Neural crest cell (in vitro differentiated cells): Measurements from ENCODE around the gene RALY. TPM values are rescaled to one million over a fixed set of nuclear protein-coding genes. Genes with fewer than 3 reads are reported as not detected.

Experiments used
- DNase-seq: peaks from one replicate; pipeline ENCODE4 v3.0.0; 2021; ENCODE audit warnings: low read depth, mixed read lengths, low spot score
- H3K27ac Mint-ChIP-seq: one replicate; pipeline ENCODE4 v1.8.0; 2021; ENCODE audit warnings: mild to moderate bottlenecking, mixed read lengths; ENCODE audit not compliant: unreplicated experiment
- H3K27me3 Mint-ChIP-seq: 2 replicates; pipeline ENCODE4 v1.8.0; 2021; ENCODE audit warnings: low read depth, mild to moderate bottlenecking, mixed read lengths
- H3K36me3 Mint-ChIP-seq: 2 replicates; pipeline ENCODE4 v1.8.0; 2021; ENCODE audit warnings: low read depth, mild to moderate bottlenecking, mixed read lengths
- H3K4me1 Mint-ChIP-seq: 2 replicates; pipeline ENCODE4 v1.8.0; 2021; ENCODE audit warnings: mixed read lengths
- H3K4me3 Mint-ChIP-seq: one replicate; pipeline ENCODE4 v1.8.0; 2021; ENCODE audit warnings: mild to moderate bottlenecking, mixed read lengths
- H3K9me3 Mint-ChIP-seq: 2 replicates; pipeline ENCODE4 v1.8.0; 2021; ENCODE audit warnings: mixed read lengths
- CTCF ChIP-seq: fragments of 200-600 bp; sonication (generic); conservative IDR thresholded peaks from 2 replicates; pipeline ENCODE4 v1.5.0; 2021; ENCODE audit warnings: antibody characterized with exemption, mild to moderate bottlenecking
- total RNA-seq: library from RNA; stranded (reverse); gene quantifications from 2 replicates; pipeline ENCODE4 v1.2.1, GENCODE V29; 2021

The RALY gene
- total RNA-seq, 1 donor from 2014 or later: 313 TPM

GRCh38 chr20:33986560-33987216, 7.0 kb upstream of the RALY start:
- Mint-ChIP-seq H3K27me3 (no peaks in the 10 kb centered on the region), H3K4me1 (peaks cover 15% of the 10 kb centered on the region), H3K36me3 (no peaks in the 10 kb centered on the region), H3K27ac (no peak overlapping the region), H3K9me3 (no peaks in the 10 kb centered on the region), H3K4me3 (no peak overlapping the region)
- TF ChIP-seq CTCF: no peak
- no peak for DNase-seq

- DNase-seq: no peak
- Mint-ChIP-seq H3K4me1 (peaks cover 26% of the 10 kb centered on the region), H3K9me3 (no peaks in the 10 kb centered on the region), H3K27ac (no peak overlapping the region), H3K4me3 (peak overlapping the region; percentile 62), H3K36me3 (no peaks in the 10 kb centered on the region), H3K27me3 (no peaks in the 10 kb centered on the region)
- no peak for TF ChIP-seq CTCF
Measured at GRCh38 chr20:33990075-33990474, 3.6 kb upstream of the RALY start.

- no peaks in the 10 kb centered on the region for H3K36me3 Mint-ChIP-seq
- no peak for TF ChIP-seq CTCF
- no peaks in the 10 kb centered on the region for H3K9me3 Mint-ChIP-seq
- no peak overlapping the region for H3K27ac Mint-ChIP-seq
- DNase-seq: no peak
- peak overlapping the region; percentile 97 for H3K4me3 Mint-ChIP-seq
- H3K4me1 Mint-ChIP-seq: peaks cover 37% of the 10 kb centered on the region
- H3K27me3 Mint-ChIP-seq: no peaks in the 10 kb centered on the region
Measured at GRCh38 chr20:33991502-33991901, 2.2 kb upstream of the RALY start.

GRCh38 chr20:33992145-33992922, 1.4 kb upstream of the RALY start:
- H3K27ac Mint-ChIP-seq: peak overlapping the region; percentile 97
- no peak for TF ChIP-seq CTCF
- peak overlapping the region; percentile 97 for H3K4me3 Mint-ChIP-seq
- no peaks in the 10 kb centered on the region for H3K36me3 Mint-ChIP-seq
- H3K4me1 Mint-ChIP-seq: peaks cover 46% of the 10 kb centered on the region
- no peak for DNase-seq
- H3K9me3 Mint-ChIP-seq: no peaks in the 10 kb centered on the region
- no peaks in the 10 kb centered on the region for H3K27me3 Mint-ChIP-seq

GRCh38 chr20:33992923-33993575, 662 bp upstream of the RALY start:
- peak; percentile 100 for DNase-seq
- no peaks in the 10 kb centered on the region for H3K27me3 Mint-ChIP-seq
- TF ChIP-seq CTCF: no peak
- no peaks in the 10 kb centered on the region for H3K9me3 Mint-ChIP-seq
- peaks cover 53% of the 10 kb centered on the region for H3K4me1 Mint-ChIP-seq
- H3K4me3 Mint-ChIP-seq: peak overlapping the region; percentile 97
- H3K27ac Mint-ChIP-seq: peak overlapping the region; percentile 97
- H3K36me3 Mint-ChIP-seq: no peaks in the 10 kb centered on the region
